ENCODE results near the gene RHCE. TPM values are rescaled to one million over a fixed set of nuclear protein-coding genes. Genes with fewer than 3 reads are reported as not detected.

The RHCE gene
- total RNA-seq, 1 experiment from 2014 or later: not detected

- Histone ChIP-seq H3K4me1 (ENCODE audit: control insufficient read depth, insufficient read depth, low read length) (peaks cover 16% of the 10 kb centered on the region), H3K9me3 (ENCODE audit: control insufficient read depth, insufficient read depth, low read depth, low read length) (no peaks in the 10 kb centered on the region), H3K27me3 (ENCODE audit: control insufficient read depth, insufficient read depth, low read length) (no peaks in the 10 kb centered on the region), H3K4me3 (ENCODE audit: low read depth in 2 of 2, low read length in 2 of 2) (no peak overlapping the region), H3K27ac (ENCODE audit: low read length) (no peak overlapping the region), H3K36me3 (ENCODE audit: control insufficient read depth, insufficient read depth, low read length) (no peaks in the 10 kb centered on the region)
- CTCF ChIA-PET: no interaction called here
- no TSS peak for BruUV-seq (replicated peaks)
- no peak for ATAC-seq
- TF ChIP-seq POLR2AphosphoS5 (IDR thresholded peaks at IDR 0.05; ENCODE audit: low read depth, low read length) (no peak), REST (IDR thresholded peaks at IDR 0.05; ENCODE audit: insufficient read depth in 1 of 2, low read depth in 2 of 2, low read length in 1 of 2) (no peak), SIN3A (IDR thresholded peaks at IDR 0.05; ENCODE audit: borderline replicate concordance, insufficient read depth, low read depth, low read length) (no peak), TCF7L2 (IDR thresholded peaks at IDR 0.05; ENCODE audit: low read depth, low read length) (no peak)
- TF ChIP-seq, protein P1, sequence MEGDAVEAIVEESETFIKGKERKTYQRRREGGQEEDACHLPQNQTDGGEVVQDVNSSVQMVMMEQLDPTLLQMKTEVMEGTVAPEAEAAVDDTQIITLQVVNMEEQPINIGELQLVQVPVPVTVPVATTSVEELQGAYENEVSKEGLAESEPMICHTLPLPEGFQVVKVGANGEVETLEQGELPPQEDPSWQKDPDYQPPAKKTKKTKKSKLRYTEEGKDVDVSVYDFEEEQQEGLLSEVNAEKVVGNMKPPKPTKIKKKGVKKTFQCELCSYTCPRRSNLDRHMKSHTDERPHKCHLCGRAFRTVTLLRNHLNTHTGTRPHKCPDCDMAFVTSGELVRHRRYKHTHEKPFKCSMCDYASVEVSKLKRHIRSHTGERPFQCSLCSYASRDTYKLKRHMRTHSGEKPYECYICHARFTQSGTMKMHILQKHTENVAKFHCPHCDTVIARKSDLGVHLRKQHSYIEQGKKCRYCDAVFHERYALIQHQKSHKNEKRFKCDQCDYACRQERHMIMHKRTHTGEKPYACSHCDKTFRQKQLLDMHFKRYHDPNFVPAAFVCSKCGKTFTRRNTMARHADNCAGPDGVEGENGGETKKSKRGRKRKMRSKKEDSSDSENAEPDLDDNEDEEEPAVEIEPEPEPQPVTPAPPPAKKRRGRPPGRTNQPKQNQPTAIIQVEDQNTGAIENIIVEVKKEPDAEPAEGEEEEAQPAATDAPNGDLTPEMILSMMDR (IDR thresholded peaks at IDR 0.05): no peak
- intact Hi-C loops (cut with micrococcal nuclease; ENCODE audit: unreplicated experiment): no loop called here
- POLR2A ChIA-PET: no interaction called here
- in situ Hi-C loops (cut with HindIII; ENCODE audit: low pct_unique_long_range_greater_than_20kb, low sequenced_read_pairs): no loop called here
- no peak for DNase-seq (ENCODE audit: low read depth, low spot score)
Measured at GRCh38 chr1:25439287-25439686, 18.7 kb upstream of the RHCE start.

GRCh38 chr1:25437672-25438071 lies 17.0 kb upstream of the RHCE start:
- DNase-seq (ENCODE audit: low read depth, low spot score) (no peak), ATAC-seq (no peak)
- intact Hi-C loops (cut with micrococcal nuclease; ENCODE audit: unreplicated experiment): no loop called here
- no TSS peak for BruUV-seq (replicated peaks)
- Histone ChIP-seq H3K4me3 (ENCODE audit: low read depth in 2 of 2, low read length in 2 of 2) (no peak overlapping the region), H3K27ac (ENCODE audit: low read length) (no peak overlapping the region), H3K27me3 (ENCODE audit: control insufficient read depth, insufficient read depth, low read length) (no peaks in the 10 kb centered on the region), H3K9me3 (ENCODE audit: control insufficient read depth, insufficient read depth, low read depth, low read length) (no peaks in the 10 kb centered on the region), H3K4me1 (ENCODE audit: control insufficient read depth, insufficient read depth, low read length) (peaks cover 28% of the 10 kb centered on the region), H3K36me3 (ENCODE audit: control insufficient read depth, insufficient read depth, low read length) (no peaks in the 10 kb centered on the region)
- CTCF ChIA-PET: no interaction called here
- in situ Hi-C loops (cut with HindIII; ENCODE audit: low pct_unique_long_range_greater_than_20kb, low sequenced_read_pairs): no loop called here
- POLR2A ChIA-PET: interaction anchor here (0.6 kb wide), 1 partner anchor 117 kb away, joined by 19 read pairs; no protein-coding TSS in a partner anchor
- TF ChIP-seq SIN3A (IDR thresholded peaks at IDR 0.05; ENCODE audit: borderline replicate concordance, insufficient read depth, low read depth, low read length) (no peak), POLR2AphosphoS5 (IDR thresholded peaks at IDR 0.05; ENCODE audit: low read depth, low read length) (no peak), TCF7L2 (IDR thresholded peaks at IDR 0.05; ENCODE audit: low read depth, low read length) (no peak), REST (IDR thresholded peaks at IDR 0.05; ENCODE audit: insufficient read depth in 1 of 2, low read depth in 2 of 2, low read length in 1 of 2) (no peak)
- TF ChIP-seq, protein P1 (IDR thresholded peaks at IDR 0.05): no peak

Data from Panc1 (cell line).